Esophagus (tissue), 2 donors: ENCODE data around the gene SEPTIN5. TPM values are rescaled to one million over a fixed set of nuclear protein-coding genes. Genes with fewer than 3 reads are reported as not detected.

ENCODE experiments used
- H3K27ac ChIP-seq, 2 donors: one replicate each; pipeline ENCODE4 v1.5.1; 2013; ENCODE audit warnings: low read depth in 2 of 2, mild to moderate bottlenecking in 2 of 2, inconsistent platforms in 1 of 2, low read length in 1 of 2, moderate library complexity in 1 of 2
- H3K27me3 ChIP-seq, 2 donors: one replicate each; pipeline ENCODE4 v1.6.1; 2013; ENCODE audit warnings: low read length in 2 of 2, control low read depth in 1 of 2, mild to moderate bottlenecking in 1 of 2; ENCODE audit not compliant: insufficient read depth in 2 of 2, control insufficient read depth in 1 of 2
- H3K36me3 ChIP-seq, 2 donors: one replicate each; pipeline ENCODE4 v1.6.1; 2013; ENCODE audit warnings: low read length in 1 of 2; ENCODE audit not compliant: control insufficient read depth in 2 of 2, insufficient read depth in 2 of 2
- H3K4me1 ChIP-seq, 2 donors: one replicate each; pipeline ENCODE4 v1.6.1; 2013; ENCODE audit warnings: low read length in 1 of 2; ENCODE audit not compliant: control insufficient read depth in 2 of 2, insufficient read depth in 2 of 2
- H3K4me3 ChIP-seq, 2 donors: one replicate each; pipeline ENCODE4 v1.5.1; 2013; ENCODE audit warnings: low read length in 2 of 2, mild to moderate bottlenecking in 2 of 2, low read depth in 1 of 2, moderate library complexity in 1 of 2
- H3K9me3 ChIP-seq, 2 donors: one replicate each; pipeline ENCODE4 v1.6.1; 2013; ENCODE audit warnings: mild to moderate bottlenecking in 2 of 2, low read depth in 1 of 2, low read length in 1 of 2, moderate library complexity in 1 of 2; ENCODE audit not compliant: control insufficient read depth in 2 of 2, insufficient read depth in 1 of 2
- WGBS, 2 donors: extraction: QIAGEN DNeasy Blood & Tissue Kit; methylation state at CpG; one replicate each; pipeline ENCODE4 v1.1.7; 2013; 5-methylcytosine and 5-hydroxymethylcytosine counted together
- polyA plus RNA-seq, 2 donors: library from polyadenylated mRNA; stranded (reverse); fragments of 200-250 nt; gene quantifications; one replicate each; pipeline ENCODE4 v1.2.3, GENCODE V29; 2013
- donor health status: healthy with polysubstance abuse.
- donor health status: Bipolar disorder and iron deficiency.

Gene SEPTIN5
- polyA plus RNA-seq, 2 donors = 40.8 to 51.8 TPM

DNA sequence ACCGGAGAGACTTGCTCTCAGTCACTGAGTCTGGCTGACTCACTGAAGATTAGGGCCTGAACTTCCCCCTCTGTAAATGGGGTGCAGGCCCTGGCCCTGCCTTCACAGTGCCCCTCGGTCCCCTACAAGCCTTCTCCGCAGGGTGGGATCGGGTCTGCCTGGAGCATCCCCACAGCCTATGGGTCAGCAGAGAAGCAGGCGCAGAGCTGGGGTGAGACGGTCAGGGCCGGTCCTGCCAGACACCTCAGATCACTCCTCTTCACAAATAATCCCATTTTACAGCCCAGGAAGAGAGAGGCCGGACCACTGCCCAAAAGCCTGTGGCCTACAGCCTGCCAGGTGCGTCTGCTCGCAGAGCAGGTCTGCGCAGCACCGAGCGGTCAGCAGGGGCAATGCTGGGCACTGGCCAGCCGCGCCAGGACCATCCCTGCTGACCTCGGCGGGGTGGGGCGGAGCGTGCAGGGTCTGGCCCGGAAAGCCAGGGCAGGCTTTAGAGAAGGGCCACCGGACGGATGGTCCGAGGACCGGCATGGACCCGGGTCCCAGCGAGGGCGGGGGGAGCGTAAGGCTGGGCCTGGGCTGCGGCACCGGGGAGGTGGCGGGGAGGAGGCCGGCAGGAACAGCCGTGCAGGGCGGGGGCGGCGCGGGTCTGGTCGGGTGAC lies 522 bp upstream of the SEPTIN5 start:
- Histone ChIP-seq H3K27me3 (no peaks in the 10 kb centered on the region), H3K9me3 (no peaks in the 10 kb centered on the region), H3K27ac (peak overlapping the region in 1 of 2 donors; percentile 47), H3K4me1 (peaks cover 7 to 18% of the 10 kb centered on the region in 2 donors), H3K4me3 (peak overlapping the region; percentile 21 to 63), H3K36me3 (no peaks in the 10 kb centered on the region)
- WGBS, 2 donors = 26 to 35% methylated on average over 26 to 38 of the region's 38 CpGs

DNA sequence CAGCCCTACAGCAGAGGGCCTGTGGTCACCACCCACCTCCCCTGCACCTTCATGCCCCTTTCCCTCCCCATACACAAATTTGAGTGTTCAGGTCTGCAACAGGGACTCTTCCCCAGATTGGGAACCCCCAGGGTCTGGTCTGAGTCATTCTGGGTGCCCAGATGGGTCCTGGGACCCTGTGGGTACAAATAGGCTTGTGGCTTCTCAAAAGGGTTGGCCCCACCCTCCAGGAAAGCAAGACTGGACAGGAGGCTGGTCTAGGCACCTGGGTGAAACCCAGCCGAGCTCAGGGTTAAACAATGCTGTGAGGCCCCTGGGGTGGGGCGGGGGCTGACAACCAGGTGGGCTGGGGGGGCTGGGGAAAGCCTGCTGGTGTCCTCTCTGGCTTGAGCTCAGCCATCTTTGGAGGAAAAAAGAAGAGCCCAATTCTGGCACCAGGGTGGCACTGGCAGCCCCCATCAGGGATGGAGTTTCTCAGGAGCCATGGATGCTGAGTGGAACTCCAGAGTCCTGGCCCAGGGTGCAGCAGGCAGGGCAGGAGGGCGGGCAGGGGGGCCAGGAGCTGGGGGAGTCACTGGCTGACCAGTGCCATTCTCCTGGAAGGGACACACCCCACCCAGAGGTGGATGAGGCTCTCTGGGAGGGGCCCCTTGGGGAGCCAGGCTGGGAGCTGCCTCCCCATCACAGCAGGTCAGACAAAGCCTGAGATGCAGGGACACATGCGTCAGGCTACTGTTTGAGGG lies 1.1 kb downstream of the SEPTIN5 start:
- Histone ChIP-seq H3K36me3 (peaks cover 0 to 6% of the 10 kb centered on the region in 2 donors), H3K27ac (peak overlapping the region in 1 of 2 donors; percentile 24), H3K4me3 (peak overlapping the region; percentile 63 to 73), H3K4me1 (peaks cover 7 to 16% of the 10 kb centered on the region in 2 donors), H3K9me3 (no peaks in the 10 kb centered on the region), H3K27me3 (peaks cover 0 to 2% of the 10 kb centered on the region in 2 donors)
- 66 to 74% methylated on average over 4 of the region's 4 CpGs for WGBS, 2 donors

DNA sequence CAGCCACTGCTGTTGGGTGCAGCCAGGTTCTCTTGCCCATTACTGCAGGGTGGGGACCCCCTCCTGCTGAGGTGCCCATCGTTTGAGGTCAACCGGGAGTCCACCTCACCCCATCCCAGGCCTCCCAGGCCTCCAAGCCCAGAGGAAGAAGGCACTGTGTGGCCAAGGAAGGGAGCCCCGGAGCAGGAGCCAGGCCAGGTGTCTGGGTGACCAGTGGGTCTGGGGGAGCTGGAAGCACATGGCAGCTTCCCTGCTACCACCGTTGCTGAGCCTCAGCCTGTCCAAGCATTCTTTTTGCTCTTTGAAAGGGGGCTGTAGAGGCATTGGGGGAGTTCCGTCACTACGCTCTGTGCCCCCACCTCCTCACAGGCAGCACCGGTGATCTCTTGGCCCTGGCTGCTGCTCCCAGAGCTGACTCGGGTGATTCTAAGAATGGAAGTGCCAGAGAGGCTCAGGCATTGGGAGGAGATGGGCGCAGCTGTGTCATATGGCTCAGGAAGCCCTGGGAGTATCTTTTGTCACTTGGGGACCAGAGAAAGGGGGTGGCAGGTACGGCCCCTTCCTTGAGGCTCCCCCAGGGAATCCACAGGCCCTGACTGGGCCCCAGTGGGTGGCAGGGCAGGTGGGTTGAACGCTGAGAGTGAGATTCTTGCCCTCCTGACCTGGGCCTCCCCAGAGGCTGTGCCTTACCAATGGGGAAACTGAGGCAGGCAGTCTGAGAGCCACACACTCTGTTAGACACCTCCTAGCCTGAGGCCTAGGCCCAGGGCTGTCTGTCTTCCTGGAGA lies 1.9 kb downstream of the SEPTIN5 start:
- H3K9me3 ChIP-seq = no peaks in the 10 kb centered on the region
- H3K4me1 ChIP-seq = peaks cover 7 to 16% of the 10 kb centered on the region in 2 donors
- no peak overlapping the region for H3K4me3 ChIP-seq
- H3K27me3 ChIP-seq = peaks cover 0 to 2% of the 10 kb centered on the region in 2 donors
- H3K27ac ChIP-seq = no peak overlapping the region
- H3K36me3 ChIP-seq = peaks cover 0 to 12% of the 10 kb centered on the region in 2 donors
- WGBS, 2 donors = 84 to 87% methylated on average over 11 of the region's 11 CpGs

DNA sequence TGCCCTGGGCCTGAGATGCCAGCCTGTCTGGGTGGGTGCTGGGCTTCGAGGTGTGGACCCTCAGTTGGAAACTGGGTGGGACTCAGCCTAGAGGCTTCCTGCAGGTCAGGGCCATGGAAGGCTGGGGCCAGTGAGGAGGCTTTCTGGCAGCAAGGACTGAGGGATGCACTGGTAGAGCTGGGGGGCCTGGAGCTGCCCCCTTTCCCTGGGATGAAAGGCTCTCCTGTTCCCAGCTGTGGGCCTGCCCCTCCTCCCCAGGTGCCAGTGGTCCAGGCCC lies 2.5 kb downstream of the SEPTIN5 start:
- H3K4me1 ChIP-seq = peaks cover 7 to 16% of the 10 kb centered on the region in 2 donors
- H3K27ac ChIP-seq = no peak overlapping the region
- H3K27me3 ChIP-seq = peaks cover 0 to 2% of the 10 kb centered on the region in 2 donors

DNA sequence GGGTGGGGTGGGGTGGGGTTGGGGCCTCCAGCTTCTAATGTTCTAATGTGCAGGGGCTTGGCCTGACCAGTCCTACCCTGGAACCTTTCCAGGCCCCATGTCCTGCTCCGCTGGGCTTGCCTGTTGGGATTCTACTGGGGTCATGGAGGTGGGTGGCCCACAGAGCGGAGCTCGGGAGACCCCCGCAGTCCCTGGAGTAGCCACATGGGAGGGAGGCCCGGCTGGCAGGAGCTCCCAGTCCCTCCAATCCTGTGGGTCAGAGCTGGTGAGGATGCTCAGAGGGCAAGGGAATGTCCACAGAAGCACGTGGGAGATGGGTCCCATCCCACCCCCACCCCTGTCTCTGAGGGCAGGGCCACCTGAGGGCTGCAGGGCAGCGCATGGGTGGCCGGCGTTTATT lies 2.9 kb downstream of the SEPTIN5 start:
- Histone ChIP-seq H3K4me1 (peaks cover 7 to 16% of the 10 kb centered on the region in 2 donors), H3K36me3 (peaks cover 3 to 17% of the 10 kb centered on the region in 2 donors), H3K27ac (no peak overlapping the region), H3K27me3 (peaks cover 0 to 2% of the 10 kb centered on the region in 2 donors), H3K4me3 (no peak overlapping the region), H3K9me3 (peaks cover 0 to under 1% of the 10 kb centered on the region in 2 donors)
- 82 to 88% methylated on average over 9 of the region's 9 CpGs for WGBS, 2 donors

More for the DNA sequence above, 2.5 kb downstream of the SEPTIN5 start:
- no peaks in the 10 kb centered on the region for H3K9me3 ChIP-seq
- H3K36me3 ChIP-seq = peaks cover 3 to 16% of the 10 kb centered on the region in 2 donors
- WGBS, 2 donors = 86 to 100% methylated on average over 1 of the region's 1 CpG
- H3K4me3 ChIP-seq = no peak overlapping the region

DNA sequence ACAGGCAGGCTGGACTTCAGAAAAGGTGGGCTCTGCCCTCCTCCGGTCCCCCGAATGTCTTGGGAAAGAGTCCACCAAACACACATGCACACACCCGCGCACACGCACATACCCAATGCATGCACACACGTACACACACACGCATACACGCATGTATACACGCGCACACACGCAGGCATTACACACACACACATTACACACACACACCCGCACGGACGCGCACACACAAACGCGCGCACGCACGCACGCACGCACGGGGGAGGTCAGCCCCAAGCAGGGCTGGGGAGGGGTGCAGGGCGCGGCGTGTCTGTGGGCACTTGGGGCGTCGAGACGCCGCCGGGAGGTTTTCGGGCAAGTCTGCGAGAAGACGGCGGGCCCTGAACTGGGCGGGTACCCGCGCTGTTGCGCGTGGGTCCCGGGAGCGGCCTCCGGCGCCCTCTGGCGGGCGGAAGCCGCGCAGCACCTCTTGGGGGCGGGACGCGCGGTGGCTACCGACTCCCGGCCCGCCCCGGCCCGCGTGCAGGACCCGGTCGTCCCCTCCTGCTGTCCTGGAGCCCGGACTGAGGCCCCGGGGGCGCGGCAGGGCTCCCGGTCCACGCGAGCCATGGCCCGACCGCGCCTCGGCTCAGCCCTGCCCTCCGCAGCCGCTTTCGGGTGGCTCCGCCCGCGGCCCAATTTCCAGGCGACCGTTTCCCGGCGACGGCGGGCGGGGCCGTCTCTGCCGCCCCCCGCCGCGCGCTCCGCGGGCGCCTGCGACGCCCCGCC lies 3.6 kb downstream of the SEPTIN5 start:
- Histone ChIP-seq H3K27me3 (peaks cover 0 to 6% of the 10 kb centered on the region in 2 donors), H3K27ac (no peak overlapping the region), H3K36me3 (peaks cover 3 to 24% of the 10 kb centered on the region in 2 donors), H3K9me3 (peaks cover 0 to 7% of the 10 kb centered on the region in 2 donors), H3K4me1 (peaks cover 7 to 22% of the 10 kb centered on the region in 2 donors), H3K4me3 (peak overlapping the region; percentile 51 to 68)
- 6 to 15% methylated on average over 39 to 96 of the region's 96 CpGs for WGBS, 2 donors

DNA sequence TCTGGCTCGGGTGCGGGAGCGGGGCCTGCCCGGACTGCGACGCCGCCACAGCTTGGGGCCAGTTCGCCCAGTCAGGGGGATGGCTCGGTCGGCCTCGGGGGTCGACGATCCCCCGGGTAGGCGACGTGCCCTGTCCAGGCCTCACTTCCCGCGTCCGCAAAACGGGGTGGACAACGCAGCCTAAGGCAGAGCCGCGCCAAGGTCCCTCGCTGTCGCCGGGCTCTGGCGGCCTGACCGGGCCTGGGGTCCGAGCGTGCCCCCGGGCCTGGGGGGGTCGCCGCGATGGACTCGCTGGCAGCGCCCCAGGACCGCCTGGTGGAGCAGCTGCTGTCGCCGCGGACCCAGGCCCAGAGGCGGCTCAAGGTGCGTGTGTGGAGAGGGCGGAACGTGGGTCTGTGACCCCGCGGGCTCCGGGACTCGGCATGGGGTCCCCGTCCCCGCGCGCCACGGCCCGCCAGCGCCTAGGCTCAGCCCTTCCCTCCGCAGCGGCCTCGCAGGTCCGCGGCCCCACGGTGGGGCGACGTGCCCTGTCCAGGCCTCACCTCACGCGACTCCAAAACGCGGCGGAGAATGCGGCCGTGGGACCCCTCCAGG lies 4.2 kb downstream of the SEPTIN5 start:
- Histone ChIP-seq H3K4me1 (peaks cover 7 to 28% of the 10 kb centered on the region in 2 donors), H3K27ac (peak overlapping the region in 1 of 2 donors; percentile 14), H3K9me3 (peaks cover 0 to 7% of the 10 kb centered on the region in 2 donors), H3K4me3 (peak overlapping the region; percentile 51 to 68), H3K27me3 (peaks cover 0 to 7% of the 10 kb centered on the region in 2 donors), H3K36me3 (peaks cover 3 to 28% of the 10 kb centered on the region in 2 donors)
- 1 to 2% methylated on average over 52 to 70 of the region's 70 CpGs for WGBS, 2 donors

DNA sequence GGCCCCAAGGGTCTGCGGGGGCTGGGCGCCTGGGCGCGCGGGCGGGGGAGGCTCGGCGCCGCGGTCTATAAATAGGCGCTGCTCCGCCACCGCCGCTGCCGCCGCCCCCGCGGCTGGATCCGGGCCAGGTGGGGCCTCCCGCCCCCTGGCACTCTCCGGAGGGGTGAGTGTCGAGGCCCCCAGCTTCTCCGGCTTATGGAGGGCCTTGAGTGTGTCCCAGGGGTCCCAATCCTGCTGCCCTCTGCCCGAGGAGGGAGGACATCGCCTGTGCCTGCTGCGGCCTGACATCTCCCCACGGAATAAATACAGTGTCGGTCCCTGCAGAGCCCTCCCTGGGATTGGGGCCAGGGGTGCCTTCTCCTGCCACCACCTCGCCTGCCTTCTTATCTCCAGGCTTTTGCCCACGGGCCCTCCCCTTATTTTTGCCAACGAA lies 4.8 kb downstream of the SEPTIN5 start:
- H3K4me3 ChIP-seq = peak overlapping the region; percentile 51 to 68
- 18 to 27% methylated on average over 21 to 31 of the region's 31 CpGs for WGBS, 2 donors
- H3K36me3 ChIP-seq = peaks cover 3 to 28% of the 10 kb centered on the region in 2 donors
- H3K27ac ChIP-seq = no peak overlapping the region
- peaks cover 0 to 7% of the 10 kb centered on the region in 2 donors for H3K9me3 ChIP-seq
- peaks cover 7 to 33% of the 10 kb centered on the region in 2 donors for H3K4me1 ChIP-seq
- H3K27me3 ChIP-seq = peaks cover 0 to 7% of the 10 kb centered on the region in 2 donors
